Osteoblast (primary cell): Measurements from ENCODE around the gene ZBTB24. TPM values are rescaled to one million over a fixed set of nuclear protein-coding genes. Genes with fewer than 3 reads are reported as not detected.

Source experiments
- DNase-seq: peaks from one replicate; pipeline ENCODE4 v3.0.0; 2011; ENCODE audit warnings: low spot score, mixed read lengths; ENCODE audit not compliant: insufficient read length; ENCODE audit errors: missing footprints
- H2AFZ ChIP-seq: 2 replicates; pipeline ENCODE4 v1.6.0; 2011; ENCODE audit warnings: mild to moderate bottlenecking, low read length
- H3K27ac ChIP-seq: 2 replicates; pipeline ENCODE4 v1.5.1; 2011; ENCODE audit warnings: mild to moderate bottlenecking, low read depth, low read length, moderate library complexity
- H3K27me3 ChIP-seq: 2 replicates; pipeline ENCODE4 v1.6.0; 2012; ENCODE audit warnings: mild to moderate bottlenecking, control low read depth, inconsistent platforms, low read length, moderate library complexity; ENCODE audit not compliant: insufficient read depth
- H3K36me3 ChIP-seq: 2 replicates; pipeline ENCODE4 v1.5.1; 2011; ENCODE audit warnings: mild to moderate bottlenecking, low read length, control low read depth, moderate library complexity; ENCODE audit not compliant: insufficient read depth
- H3K4me1 ChIP-seq: 2 replicates; pipeline ENCODE4 v1.5.1; 2011; ENCODE audit warnings: mild to moderate bottlenecking, low read length, control low read depth, moderate library complexity; ENCODE audit not compliant: insufficient read depth
- H3K4me2 ChIP-seq: 2 replicates; pipeline ENCODE4 v1.6.0; 2011; ENCODE audit warnings: mild to moderate bottlenecking, low read length; ENCODE audit not compliant: insufficient read depth
- H3K4me3 ChIP-seq: fragments of 200-600 bp; sonication (generic); 3 replicates; pipeline ENCODE4 v1.5.1; 2012; ENCODE audit warnings: mild to moderate bottlenecking, low read length, inconsistent platforms; ENCODE audit not compliant: insufficient read depth
- H3K79me2 ChIP-seq: 2 replicates; pipeline ENCODE4 v1.6.0; 2012; ENCODE audit warnings: mild to moderate bottlenecking, low read length, control low read depth, inconsistent platforms; ENCODE audit not compliant: insufficient read depth
- H3K9me3 ChIP-seq: 2 replicates; pipeline ENCODE4 v1.5.1; 2011; ENCODE audit warnings: low read depth, low read length, control low read depth
- H4K20me1 ChIP-seq: 2 replicates; pipeline ENCODE4 v1.6.0; 2012; ENCODE audit warnings: mild to moderate bottlenecking, low read length, control low read depth; ENCODE audit not compliant: insufficient read depth
- CTCF ChIP-seq: IDR thresholded peaks from 2 replicates; pipeline ENCODE4 v1.5.1; 2011; ENCODE audit warnings: mild to moderate bottlenecking, low read depth, low read length, moderate library complexity; ENCODE audit errors: extremely low read depth
- total RNA-seq: library from RNA; depleted of rRNA; stranded (reverse); fragments of >200 nt; gene quantifications from 2 replicates; pipeline ENCODE4 v1.2.3, GENCODE V29; 2012

The ZBTB24 gene
- total RNA-seq, 1 donor: 8.7 TPM

GRCh38 chr6:109498052-109498451 lies 15.0 kb upstream of the ZBTB24 start:
- Histone ChIP-seq H2AFZ (no peak overlapping the region), H3K4me1 (no peaks in the 10 kb centered on the region), H3K27ac (no peak overlapping the region), H3K4me3 (no peak overlapping the region), H4K20me1 (no peaks in the 10 kb centered on the region), H3K4me2 (no peak overlapping the region), H3K79me2 (no peaks in the 10 kb centered on the region), H3K36me3 (no peaks in the 10 kb centered on the region), H3K27me3 (peaks cover 11% of the 10 kb centered on the region), H3K9me3 (no peaks in the 10 kb centered on the region)
- TF ChIP-seq CTCF: no peak
- DNase-seq: no peak

- H3K4me2 ChIP-seq: no peak overlapping the region
- H4K20me1 ChIP-seq: no peaks in the 10 kb centered on the region
- no peak for DNase-seq
- H3K27me3 ChIP-seq: peaks cover 11% of the 10 kb centered on the region
- no peaks in the 10 kb centered on the region for H3K36me3 ChIP-seq
- no peaks in the 10 kb centered on the region for H3K4me1 ChIP-seq
- no peak for TF ChIP-seq CTCF
- H3K4me3 ChIP-seq: no peak overlapping the region
- H3K79me2 ChIP-seq: no peaks in the 10 kb centered on the region
- no peaks in the 10 kb centered on the region for H3K9me3 ChIP-seq
- H2AFZ ChIP-seq: no peak overlapping the region
- H3K27ac ChIP-seq: no peak overlapping the region
These were observed 13.2 kb upstream of the ZBTB24 start for GRCh38 chr6:109496036-109496772.

- Histone ChIP-seq H3K79me2 (no peaks in the 10 kb centered on the region), H3K9me3 (no peaks in the 10 kb centered on the region), H3K4me3 (no peak overlapping the region), H3K4me2 (no peak overlapping the region), H3K4me1 (no peaks in the 10 kb centered on the region), H3K27ac (no peak overlapping the region), H3K36me3 (no peaks in the 10 kb centered on the region), H3K27me3 (peaks cover 11% of the 10 kb centered on the region), H2AFZ (no peak overlapping the region), H4K20me1 (no peaks in the 10 kb centered on the region)
- DNase-seq: no peak
- TF ChIP-seq CTCF: no peak
These were observed 10.8 kb upstream of the ZBTB24 start for GRCh38 chr6:109493865-109494264.

- Histone ChIP-seq H3K27me3 (peaks cover 3% of the 10 kb centered on the region), H2AFZ (peak overlapping the region; percentile 29), H3K4me1 (no peaks in the 10 kb centered on the region), H3K9me3 (no peaks in the 10 kb centered on the region), H3K4me3 (no peak overlapping the region), H3K4me2 (no peak overlapping the region), H4K20me1 (no peaks in the 10 kb centered on the region), H3K27ac (no peak overlapping the region), H3K36me3 (no peaks in the 10 kb centered on the region), H3K79me2 (no peaks in the 10 kb centered on the region)
- DNase-seq: no peak
- no peak for TF ChIP-seq CTCF
These were observed 8.4 kb upstream of the ZBTB24 start for GRCh38 chr6:109491207-109491938.
